ENCODE results near the gene UNC93A. TPM values are rescaled to one million over a fixed set of nuclear protein-coding genes. Genes with fewer than 3 reads are reported as not detected.
"Not testable (repeated sequence)": the region's sequence is repeated elsewhere in the genome, so short reads cannot be mapped to it uniquely, and the experiment has no call there.

UNC93A gene
- total and polyA plus RNA-seq, 2 donors (not counting 1 experiment from before 2014, with no cell fraction given): not detected

DNA sequence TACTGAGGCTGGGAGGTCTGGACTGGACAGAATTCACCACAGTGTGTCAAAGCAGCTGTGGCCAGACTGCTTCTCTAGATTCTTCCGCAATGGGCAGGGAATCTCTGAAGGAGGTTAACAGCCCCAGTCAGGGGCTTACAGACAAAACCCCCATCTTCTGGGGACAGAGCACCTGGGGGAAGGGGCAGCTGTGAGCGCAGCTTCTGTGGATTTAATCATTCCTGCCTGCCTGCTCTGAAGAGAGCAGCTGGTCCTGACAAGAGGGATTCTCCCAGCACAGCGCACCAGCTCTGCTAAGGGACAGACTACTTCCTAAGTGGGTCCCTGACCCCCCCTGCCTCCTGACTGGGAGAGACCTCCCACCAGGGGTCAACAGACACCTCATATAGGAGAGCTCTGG lies 32.5 kb upstream of the UNC93A start:
- H3K4me3 ChIP-seq (ENCODE audit: control extremely low read depth in 1 of 5, extremely low read depth in 1 of 5, insufficient read depth in 1 of 5, low read depth in 2 of 5, low read length in 4 of 5): no peak overlapping the region
- ChIA-PET CTCF (interaction anchor here (1.2 kb wide), 1 partner anchor 17 kb away, joined by 3 read pairs; no protein-coding TSS in a partner anchor), POLR2A (no interaction called here)
- no peak overlapping the region for H2AFZ ChIP-seq (ENCODE audit: insufficient read depth, low read depth, low read length, poor library complexity, severe bottlenecking)
- H3K27me3 Mint-ChIP-seq: peaks cover 43% of the 10 kb centered on the region
- H3K27ac Mint-ChIP-seq: no peak overlapping the region
- H3K79me2 ChIP-seq (ENCODE audit: control insufficient read depth, insufficient read depth, low read length): no peaks in the 10 kb centered on the region
- H3K27ac ChIP-seq (ENCODE audit: low read length in 2 of 2): no peak overlapping the region
- intact Hi-C loops (cut with micrococcal nuclease): no loop called here
- DNase-seq (no peak), ATAC-seq (ENCODE audit: low read depth) (no peak)
- peaks cover 0 to 6% (median 4%) of the 10 kb centered on the region in 3 donors for H3K9me3 ChIP-seq (ENCODE audit: control extremely low read depth in 1 of 3, control insufficient read depth in 2 of 3, insufficient read depth in 1 of 3, low read length in 2 of 3)
- no peaks in the 10 kb centered on the region for H3K36me3 ChIP-seq (replicated peaks in 1 of 2; ENCODE audit: control extremely low read depth in 1 of 2, control insufficient read depth in 1 of 2, extremely low read depth in 1 of 2, insufficient read depth in 2 of 2, low read length in 1 of 2)
- no peak overlapping the region for H3K4me2 ChIP-seq (replicated peaks; ENCODE audit: low read depth, low read length, poor library complexity, severe bottlenecking)
- TF ChIP-seq, protein P1, sequence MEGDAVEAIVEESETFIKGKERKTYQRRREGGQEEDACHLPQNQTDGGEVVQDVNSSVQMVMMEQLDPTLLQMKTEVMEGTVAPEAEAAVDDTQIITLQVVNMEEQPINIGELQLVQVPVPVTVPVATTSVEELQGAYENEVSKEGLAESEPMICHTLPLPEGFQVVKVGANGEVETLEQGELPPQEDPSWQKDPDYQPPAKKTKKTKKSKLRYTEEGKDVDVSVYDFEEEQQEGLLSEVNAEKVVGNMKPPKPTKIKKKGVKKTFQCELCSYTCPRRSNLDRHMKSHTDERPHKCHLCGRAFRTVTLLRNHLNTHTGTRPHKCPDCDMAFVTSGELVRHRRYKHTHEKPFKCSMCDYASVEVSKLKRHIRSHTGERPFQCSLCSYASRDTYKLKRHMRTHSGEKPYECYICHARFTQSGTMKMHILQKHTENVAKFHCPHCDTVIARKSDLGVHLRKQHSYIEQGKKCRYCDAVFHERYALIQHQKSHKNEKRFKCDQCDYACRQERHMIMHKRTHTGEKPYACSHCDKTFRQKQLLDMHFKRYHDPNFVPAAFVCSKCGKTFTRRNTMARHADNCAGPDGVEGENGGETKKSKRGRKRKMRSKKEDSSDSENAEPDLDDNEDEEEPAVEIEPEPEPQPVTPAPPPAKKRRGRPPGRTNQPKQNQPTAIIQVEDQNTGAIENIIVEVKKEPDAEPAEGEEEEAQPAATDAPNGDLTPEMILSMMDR (IDR thresholded peaks at IDR 0.05): no peak
- TF ChIP-seq EZH2 (IDR thresholded peaks at IDR 0.05; ENCODE audit: borderline replicate concordance, insufficient read depth, low read depth, low read length, poor library complexity, severe bottlenecking): no peak
- 95% methylated on average over 3 of the region's 3 CpGs for WGBS (ENCODE audit: insufficient coverage)
- no peaks in the 10 kb centered on the region for H3K9me3 Mint-ChIP-seq (ENCODE audit: insufficient read depth)
- H4K20me1 ChIP-seq (ENCODE audit: control insufficient read depth, insufficient read depth, low read length, poor library complexity, severe bottlenecking): no peaks in the 10 kb centered on the region
- no peaks in the 10 kb centered on the region for H3K4me1 Mint-ChIP-seq
- H3K27me3 ChIP-seq (replicated peaks in 1 of 4; ENCODE audit: control extremely low read depth in 1 of 4, control insufficient read depth in 3 of 4, insufficient read depth in 4 of 4, low read length in 3 of 4): peaks cover 0 to 22% (median 5%) of the 10 kb centered on the region in 4 experiments
- H3K4me3 Mint-ChIP-seq: no peak overlapping the region
- H3K9ac ChIP-seq (ENCODE audit: low read length): no peak overlapping the region
- no peaks in the 10 kb centered on the region for H3K4me1 ChIP-seq (ENCODE audit: control insufficient read depth in 2 of 2, insufficient read depth in 2 of 2, low read length in 2 of 2)

DNA sequence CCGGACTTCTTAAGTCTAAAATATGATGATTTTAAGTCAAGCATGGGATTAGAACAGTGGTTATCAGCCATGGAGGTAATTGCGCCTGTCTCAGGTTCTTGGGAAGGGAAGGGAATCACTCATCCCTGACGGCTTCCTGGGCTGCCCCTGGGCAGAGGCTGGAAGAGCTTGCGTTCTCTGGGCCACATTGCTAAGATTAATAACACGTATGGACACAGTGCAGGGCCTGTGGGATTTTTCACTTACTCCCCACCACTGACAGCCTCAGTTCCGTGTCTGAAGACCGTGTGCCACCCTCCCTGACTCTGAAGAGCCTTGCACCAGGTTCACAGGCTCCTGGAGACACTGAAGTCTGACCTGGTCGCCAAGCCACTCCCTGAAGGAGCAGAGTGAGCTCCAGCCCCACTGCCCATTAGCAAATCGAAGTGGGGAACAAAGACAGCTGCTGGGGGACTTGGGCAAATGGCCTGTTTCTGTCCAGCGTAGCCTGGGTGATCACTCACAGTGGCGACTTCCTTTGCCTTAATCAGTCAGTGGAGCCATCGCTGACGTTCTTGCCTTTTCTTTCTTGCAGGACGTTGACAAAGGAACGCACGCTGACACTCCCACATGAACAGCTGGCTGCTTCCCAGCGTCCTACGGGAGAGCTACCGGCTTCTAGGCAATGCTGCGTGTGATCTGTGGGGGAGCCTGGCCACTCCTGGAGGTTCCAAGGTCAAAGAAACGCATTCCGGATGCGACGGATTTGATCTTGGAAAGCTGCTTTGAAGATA lies 24.9 kb upstream of the UNC93A start:
- H3K27ac ChIP-seq (ENCODE audit: low read length in 2 of 2); H3K9me3 ChIP-seq (ENCODE audit: control extremely low read depth in 1 of 3, control insufficient read depth in 2 of 3, insufficient read depth in 1 of 3, low read length in 2 of 3); H3K27ac Mint-ChIP-seq; H4K20me1 ChIP-seq (ENCODE audit: control insufficient read depth, insufficient read depth, low read length, poor library complexity, severe bottlenecking); H3K4me3 Mint-ChIP-seq; H3K79me2 ChIP-seq (ENCODE audit: control insufficient read depth, insufficient read depth, low read length); H3K4me3 ChIP-seq (ENCODE audit: control extremely low read depth in 1 of 5, extremely low read depth in 1 of 5, insufficient read depth in 1 of 5, low read depth in 2 of 5, low read length in 4 of 5); DNase-seq; ATAC-seq (ENCODE audit: low read depth); H3K9ac ChIP-seq (ENCODE audit: low read length); H3K9me3 Mint-ChIP-seq (ENCODE audit: insufficient read depth); H3K27me3 ChIP-seq (replicated peaks in 1 of 4; ENCODE audit: control extremely low read depth in 1 of 4, control insufficient read depth in 3 of 4, insufficient read depth in 4 of 4, low read length in 3 of 4); H3K36me3 ChIP-seq (replicated peaks in 1 of 2; ENCODE audit: control extremely low read depth in 1 of 2, control insufficient read depth in 1 of 2, extremely low read depth in 1 of 2, insufficient read depth in 2 of 2, low read length in 1 of 2); H3K4me2 ChIP-seq (replicated peaks; ENCODE audit: low read depth, low read length, poor library complexity, severe bottlenecking); H2AFZ ChIP-seq (ENCODE audit: insufficient read depth, low read depth, low read length, poor library complexity, severe bottlenecking); intact Hi-C loops (cut with micrococcal nuclease); CTCF ChIA-PET; POLR2A ChIA-PET; H3K4me1 Mint-ChIP-seq; H3K4me1 ChIP-seq (ENCODE audit: control insufficient read depth in 2 of 2, insufficient read depth in 2 of 2, low read length in 2 of 2): not testable (repeated sequence)
- H3K27me3 Mint-ChIP-seq: peaks cover 38% of the 10 kb centered on the region
- WGBS (ENCODE audit: insufficient coverage): 41% methylated on average over 7 of the region's 24 CpGs

Data from B cell (primary cell).